A549 (cell line): ENCODE results near the gene FBRSL1. TPM values are rescaled to one million over a fixed set of nuclear protein-coding genes. Genes with fewer than 3 reads are reported as not detected.

Source experiments
- ATAC-seq, 2 experiments: fragments of 200-7000 bp in 1 of 2; fragments of >200 bp in 1 of 2; cut with Nextera tagmentation in 1 of 2; cut with Tn5 transposase in 1 of 2; 3 replicates each; pipeline versions ENCODE4 v1.8.0 to v1.9.1; 2018 to 2020; ENCODE audit warnings: mild to moderate bottlenecking in 1 of 2, moderate library complexity in 1 of 2
- CTCF ChIA-PET: fragments of 300-600 bp; sonication (Branson Sonifier 250); formaldehyde crosslinking; extraction: SDS; loops from one replicate; lab custom pipeline; 2021; ENCODE audit warnings: antibody characterized with exemption, inconsistent platforms; lab: Yijun Ruan, JAX
- POLR2A ChIA-PET: fragments of 350-600 bp; formaldehyde crosslinking; extraction: SDS; loops from one replicate; lab custom pipeline; 2021; ENCODE audit warnings: antibody characterized with exemption, inconsistent platforms; lab: Yijun Ruan, JAX
- DNase-seq, 2 experiments: peaks; one replicate each; pipeline versions ENCODE4 v3.0.0 to v3.0.0-alpha.2; 2011 to 2016; ENCODE audit warnings: low read depth in 1 of 2, low spot score in 1 of 2
- FAIRE-seq: peaks from 2 replicates; lab custom pipeline; 2011; peaks lifted over from hg19 to GRCh38; lab: Jason Lieb, UNC
- H3K27ac ChIP-seq, 2 experiments: fragments of >200 bp; sonication (Bioruptor Twin); formaldehyde crosslinking; 3 replicates each; pipeline ENCODE4 v1.5.1; 2016 to 2017
- H3K4me1 ChIP-seq: fragments of >200 bp; sonication (Bioruptor Twin); formaldehyde crosslinking; 3 replicates; pipeline ENCODE4 v1.6.1; 2016
- H3K4me2 ChIP-seq: fragments of >200 bp; sonication (Bioruptor Twin); formaldehyde crosslinking; 3 replicates; pipeline ENCODE4 v1.6.1; 2016
- H3K4me3 ChIP-seq: fragments of >200 bp; sonication (Bioruptor Twin); formaldehyde crosslinking; 3 replicates; pipeline ENCODE4 v1.5.1; 2016
- H3K9me3 ChIP-seq: fragments of >200 bp; sonication (Bioruptor Twin); formaldehyde crosslinking; 3 replicates; pipeline ENCODE4 v1.6.1; 2016
- CBX2 ChIP-seq: fragments of 200-600 bp; sonication (generic); IDR thresholded peaks from 2 replicates; pipeline ENCODE4 v1.6.1; 2016; ENCODE audit warnings: low read depth, mild to moderate bottlenecking, borderline replicate concordance
- CHD2 ChIP-seq: fragments of 150-350 bp; IDR thresholded peaks from 2 replicates; pipeline ENCODE4 v1.6.1; 2014; ENCODE audit warnings: low read length; ENCODE audit not compliant: partially characterized antibody
- CHD4 ChIP-seq: fragments of 200-600 bp; sonication (generic); IDR thresholded peaks from 2 replicates; pipeline ENCODE4 v1.6.1; 2016; ENCODE audit warnings: antibody characterized with exemption, mild to moderate bottlenecking, borderline replicate concordance
- CTCF ChIP-seq: fragments of >200 bp; sonication (Bioruptor Twin); formaldehyde crosslinking; IDR thresholded peaks from 3 replicates; pipeline ENCODE4 v1.5.1; 2016
- E2F6 ChIP-seq: IDR thresholded peaks from 2 replicates; pipeline ENCODE4 v1.6.1; 2012; ENCODE audit warnings: low read depth, borderline replicate concordance
- EHF ChIP-seq: fragments of 250-450 bp; sonication (Bioruptor Pico); IDR thresholded peaks from 2 replicates; pipeline ENCODE4 v1.5.0; 2020; ENCODE audit warnings: mild to moderate bottlenecking
- ELK1 ChIP-seq: fragments of 150-350 bp; IDR thresholded peaks from 2 replicates; pipeline ENCODE4 v1.6.1; 2014; ENCODE audit warnings: low read depth, mild to moderate bottlenecking, low read length
- FOSL2 ChIP-seq, 2 experiments: fragments of 450-650 bp in 1 of 2; fragments of >200 bp in 1 of 2; sonication (Bioruptor Twin) in 1 of 2; formaldehyde crosslinking; IDR thresholded peaks; 2 replicates each; pipeline versions ENCODE4 v1.5.0 to v1.6.1; 2016 to 2020; ENCODE audit warnings: mild to moderate bottlenecking in 1 of 2, moderate library complexity in 1 of 2
- GATA3 ChIP-seq: IDR thresholded peaks from 2 replicates; pipeline ENCODE4 v1.6.1; 2012; ENCODE audit warnings: borderline replicate concordance
- HDAC2 ChIP-seq: fragments of 200-600 bp; sonication (generic); IDR thresholded peaks from 2 replicates; pipeline ENCODE4 v1.6.1; 2016
- HEYL ChIP-seq: fragments of 250-450 bp; sonication (Bioruptor Pico); IDR thresholded peaks from 2 replicates; pipeline ENCODE4 v1.8.0; 2021; ENCODE audit warnings: mild to moderate bottlenecking, moderate library complexity
- HOXA7 ChIP-seq: fragments of 250-450 bp; sonication (Bioruptor Pico); IDR thresholded peaks from 2 replicates; pipeline ENCODE4 v1.5.0; 2020; ENCODE audit warnings: mild to moderate bottlenecking, moderate library complexity
- HOXB5 ChIP-seq: fragments of 250-450 bp; sonication (Bioruptor Pico); IDR thresholded peaks from 2 replicates; pipeline ENCODE4 v1.5.0; 2020; ENCODE audit warnings: mild to moderate bottlenecking, moderate library complexity
- MAFK ChIP-seq: fragments of 450-650 bp; IDR thresholded peaks from 2 replicates; pipeline ENCODE4 v1.6.1; 2014; ENCODE audit not compliant: partially characterized antibody
- PHF8 ChIP-seq: fragments of 200-600 bp; sonication (generic); IDR thresholded peaks from 2 replicates; pipeline ENCODE4 v1.6.1; 2016; ENCODE audit warnings: low read depth, mild to moderate bottlenecking, antibody characterized with exemption, moderate library complexity, borderline replicate concordance
- POLR2A ChIP-seq: IDR thresholded peaks from 2 replicates; pipeline ENCODE4 v1.6.1; 2012; ENCODE audit warnings: mild to moderate bottlenecking, low read length
- RAD21 ChIP-seq, 2 experiments: fragments of >200 bp in 1 of 2; sonication (Bioruptor Twin) in 1 of 2; formaldehyde crosslinking in 1 of 2; IDR thresholded peaks in 1 of 2; conservative IDR thresholded peaks in 1 of 2; 2 replicates in 1 of 2; 3 replicates in 1 of 2; pipeline ENCODE4 v1.6.1; 2012 to 2018; ENCODE audit warnings: inconsistent platforms in 1 of 2
- SMC3 ChIP-seq: fragments of >200 bp; sonication (Bioruptor Twin); formaldehyde crosslinking; IDR thresholded peaks from 3 replicates; pipeline ENCODE4 v1.6.1; 2018; ENCODE audit warnings: inconsistent platforms
- TFCP2L1 ChIP-seq: fragments of 250-450 bp; sonication (Bioruptor Pico); IDR thresholded peaks from 2 replicates; pipeline ENCODE4 v1.5.0; 2021; ENCODE audit warnings: mild to moderate bottlenecking
- USF2 ChIP-seq: fragments of 450-650 bp; IDR thresholded peaks from 2 replicates; pipeline ENCODE4 v1.6.1; 2014; ENCODE audit warnings: antibody characterized with exemption
- ZNF302 ChIP-seq: fragments of 250-450 bp; sonication (Bioruptor Pico); IDR thresholded peaks from 2 replicates; pipeline ENCODE4 v1.9.0; 2021; ENCODE audit warnings: inconsistent platforms, mild to moderate bottlenecking, moderate library complexity
- WGBS: methylation state at CpG from one replicate; pipeline ENCODE4 v1.1.6; 2017; ENCODE audit errors: missing lambda C conversion rate; 5-methylcytosine and 5-hydroxymethylcytosine counted together
- polyA plus RNA-seq, 4 experiments: library from polyadenylated mRNA; depleted of rRNA in 3 of 4; stranded (reverse); fragments of >200 nt; fragmentation: RNase III in 1 of 4; extraction: RNeasy Plus Mini Kit Qiagen cat#74134 plus additional on column Dnase treatment in 1 of 4; gene quantifications; 2 replicates in 3 of 4; 3 replicates in 1 of 4; pipeline ENCODE4 v1.2.3, GENCODE V29; 2011 to 2017
- TF ChIP-seq, protein P1 (sequence below): fragments of 250-450 bp; sonication (Bioruptor Pico); IDR thresholded peaks from 2 replicates; pipeline ENCODE4 v1.5.0; 2020; ENCODE audit warnings: low read depth, mild to moderate bottlenecking, moderate library complexity
- TF ChIP-seq, protein P2 (sequence below): fragments of 200-600 bp; sonication (generic); IDR thresholded peaks from 2 replicates; pipeline ENCODE4 v1.6.1; 2016; ENCODE audit warnings: antibody characterized with exemption, mild to moderate bottlenecking, moderate library complexity

FBRSL1 gene
- polyA plus RNA-seq, 2 of the 4 experiments (the other 2 are of a cell fraction) = 3.0 to 32.8 TPM

GRCh38 chr12:132502882-132503193, 12.9 kb downstream of the FBRSL1 start:
- ChIA-PET POLR2A (no interaction called here), CTCF (interaction anchor here (1.1 to 1.9 kb wide), 4 partner anchors 20 to 87 kb away, joined by 4 to 9 read pairs (median 4); no protein-coding TSS in a partner anchor)
- no peak for DNase-seq
- H3K9me3 ChIP-seq = no peaks in the 10 kb centered on the region
- 90% methylated on average over 7 of the region's 8 CpGs for whole genome bisulfite sequencing
- peaks cover 20% of the 10 kb centered on the region for H3K4me1 ChIP-seq
- H3K4me2 ChIP-seq = no peak overlapping the region
- ATAC-seq = no peak; a peak in 1 of 6 replicates
- no peak for FAIRE-seq
- H3K27ac ChIP-seq = no peak overlapping the region
- H3K4me3 ChIP-seq = no peak overlapping the region
- TF ChIP-seq HOXB5 (CRISPR knock-in tag) = no peak
- no peak for TF ChIP-seq ELK1
- no peak for TF ChIP-seq POLR2A
- TF ChIP-seq, protein P1, sequence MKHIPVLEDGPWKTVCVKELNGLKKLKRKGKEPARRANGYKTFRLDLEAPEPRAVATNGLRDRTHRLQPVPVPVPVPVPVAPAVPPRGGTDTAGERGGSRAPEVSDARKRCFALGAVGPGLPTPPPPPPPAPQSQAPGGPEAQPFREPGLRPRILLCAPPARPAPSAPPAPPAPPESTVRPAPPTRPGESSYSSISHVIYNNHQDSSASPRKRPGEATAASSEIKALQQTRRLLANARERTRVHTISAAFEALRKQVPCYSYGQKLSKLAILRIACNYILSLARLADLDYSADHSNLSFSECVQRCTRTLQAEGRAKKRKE = no peak
- TF ChIP-seq PHF8 = no peak
- no peak for TF ChIP-seq CHD4
- TF ChIP-seq SMC3 = no peak
- no peak for TF ChIP-seq TFCP2L1
- TF ChIP-seq HDAC2 = no peak
- no peak for TF ChIP-seq CBX2
- no peak for TF ChIP-seq FOSL2 (IDR thresholded peaks at IDR 0.05)
- no peak for TF ChIP-seq FOSL2 (CRISPR knock-in tag; IDR thresholded peaks at IDR 0.05)
- TF ChIP-seq CTCF = no peak

DNA sequence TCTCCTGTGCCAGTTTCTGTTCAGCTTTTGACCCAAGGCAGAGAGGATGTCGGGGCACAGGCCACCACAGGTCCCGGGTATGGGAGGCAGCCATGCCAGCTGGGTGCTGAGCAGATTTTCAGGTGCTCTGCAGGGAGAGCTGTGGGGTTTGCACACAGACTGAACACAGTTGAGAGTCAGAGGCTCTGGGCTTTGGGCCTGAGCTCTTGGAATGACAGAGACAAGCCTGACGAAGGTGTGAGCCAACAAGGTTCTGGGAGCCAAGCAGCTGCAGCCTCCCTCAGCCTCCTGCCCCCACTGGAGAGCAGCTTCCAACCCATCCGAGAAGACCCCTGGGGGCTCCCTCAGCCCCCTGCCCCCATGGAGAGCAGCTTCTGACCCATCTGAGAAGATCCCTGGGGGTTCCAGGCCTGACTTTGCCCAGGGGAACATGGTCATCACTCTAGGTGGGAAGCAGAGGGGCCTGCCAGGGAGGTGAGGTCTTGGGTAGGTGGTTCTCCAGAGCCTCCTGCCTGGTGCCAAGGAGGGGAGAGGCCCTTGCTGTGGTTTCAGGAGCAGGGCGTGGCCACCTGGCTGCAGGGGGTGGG, 13.8 kb downstream of the FBRSL1 start:
- ChIA-PET CTCF (interaction anchor here (0.6 to 1.9 kb wide), 6 partner anchors 20 to 277 kb away, joined by 3 to 9 read pairs (median 4); no protein-coding TSS in a partner anchor), POLR2A (no interaction called here)
- no peak overlapping the region for H3K27ac ChIP-seq
- no peak for ATAC-seq
- no peaks in the 10 kb centered on the region for H3K9me3 ChIP-seq
- no peak overlapping the region for H3K4me2 ChIP-seq
- FAIRE-seq = no peak
- 87% methylated on average over 5 of the region's 5 CpGs for WGBS
- no peak overlapping the region for H3K4me3 ChIP-seq
- H3K4me1 ChIP-seq = peaks cover 20% of the 10 kb centered on the region
- no peak for DNase-seq
- TF ChIP-seq HOXB5 (CRISPR knock-in tag) (no peak), CHD2 (no peak), GATA3 (no peak), PHF8 (no peak), RAD21 (conservative IDR thresholded peaks at IDR 0.05 in 1 of 2, IDR thresholded peaks at IDR 0.05 in 1 of 2) (no peak), EHF (CRISPR knock-in tag) (no peak), CTCF (no peak), USF2 (no peak), ZNF302 (no peak), CHD4 (no peak), HOXA7 (CRISPR knock-in tag) (no peak), HEYL (CRISPR knock-in tag) (no peak), MAFK (no peak), E2F6 (no peak)
- TF ChIP-seq, protein P1 = no peak
- TF ChIP-seq, protein P2, sequence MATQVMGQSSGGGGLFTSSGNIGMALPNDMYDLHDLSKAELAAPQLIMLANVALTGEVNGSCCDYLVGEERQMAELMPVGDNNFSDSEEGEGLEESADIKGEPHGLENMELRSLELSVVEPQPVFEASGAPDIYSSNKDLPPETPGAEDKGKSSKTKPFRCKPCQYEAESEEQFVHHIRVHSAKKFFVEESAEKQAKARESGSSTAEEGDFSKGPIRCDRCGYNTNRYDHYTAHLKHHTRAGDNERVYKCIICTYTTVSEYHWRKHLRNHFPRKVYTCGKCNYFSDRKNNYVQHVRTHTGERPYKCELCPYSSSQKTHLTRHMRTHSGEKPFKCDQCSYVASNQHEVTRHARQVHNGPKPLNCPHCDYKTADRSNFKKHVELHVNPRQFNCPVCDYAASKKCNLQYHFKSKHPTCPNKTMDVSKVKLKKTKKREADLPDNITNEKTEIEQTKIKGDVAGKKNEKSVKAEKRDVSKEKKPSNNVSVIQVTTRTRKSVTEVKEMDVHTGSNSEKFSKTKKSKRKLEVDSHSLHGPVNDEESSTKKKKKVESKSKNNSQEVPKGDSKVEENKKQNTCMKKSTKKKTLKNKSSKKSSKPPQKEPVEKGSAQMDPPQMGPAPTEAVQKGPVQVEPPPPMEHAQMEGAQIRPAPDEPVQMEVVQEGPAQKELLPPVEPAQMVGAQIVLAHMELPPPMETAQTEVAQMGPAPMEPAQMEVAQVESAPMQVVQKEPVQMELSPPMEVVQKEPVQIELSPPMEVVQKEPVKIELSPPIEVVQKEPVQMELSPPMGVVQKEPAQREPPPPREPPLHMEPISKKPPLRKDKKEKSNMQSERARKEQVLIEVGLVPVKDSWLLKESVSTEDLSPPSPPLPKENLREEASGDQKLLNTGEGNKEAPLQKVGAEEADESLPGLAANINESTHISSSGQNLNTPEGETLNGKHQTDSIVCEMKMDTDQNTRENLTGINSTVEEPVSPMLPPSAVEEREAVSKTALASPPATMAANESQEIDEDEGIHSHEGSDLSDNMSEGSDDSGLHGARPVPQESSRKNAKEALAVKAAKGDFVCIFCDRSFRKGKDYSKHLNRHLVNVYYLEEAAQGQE = no peak
